HUDEP-2 (cell line): ENCODE results near the gene CYP17A1.

Experiments
- DNase-seq, 76 experiments: peaks; one replicate each; lab custom pipeline; 2025; ENCODE audit not compliant: unreplicated experiment in 76 of 76; lab: John Stamatoyannopoulos, UW

CYP17A1 gene

GRCh38 chr10:102781090-102781920 is 55.9 kb downstream of the CYP17A1 start:
- DNase-seq = peak in 67 of 76 experiments; percentile 21 to 74 (median 50)
